Hepatocyte (in vitro differentiated cells): Measurements from ENCODE around the gene OGG1.

Source experiments
- CTCF ChIP-seq: fragments of 200-600 bp; sonication (generic); IDR thresholded peaks from 2 replicates; pipeline ENCODE4 v1.5.1; 2016; ENCODE audit warnings: antibody characterized with exemption, mild to moderate bottlenecking; ENCODE audit not compliant: poor library complexity
- EZH2 ChIP-seq: fragments of 200-600 bp; sonication (generic); IDR thresholded peaks from 2 replicates; pipeline ENCODE4 v1.6.1; 2016; ENCODE audit warnings: antibody characterized with exemption, mild to moderate bottlenecking, borderline replicate concordance

DNA sequence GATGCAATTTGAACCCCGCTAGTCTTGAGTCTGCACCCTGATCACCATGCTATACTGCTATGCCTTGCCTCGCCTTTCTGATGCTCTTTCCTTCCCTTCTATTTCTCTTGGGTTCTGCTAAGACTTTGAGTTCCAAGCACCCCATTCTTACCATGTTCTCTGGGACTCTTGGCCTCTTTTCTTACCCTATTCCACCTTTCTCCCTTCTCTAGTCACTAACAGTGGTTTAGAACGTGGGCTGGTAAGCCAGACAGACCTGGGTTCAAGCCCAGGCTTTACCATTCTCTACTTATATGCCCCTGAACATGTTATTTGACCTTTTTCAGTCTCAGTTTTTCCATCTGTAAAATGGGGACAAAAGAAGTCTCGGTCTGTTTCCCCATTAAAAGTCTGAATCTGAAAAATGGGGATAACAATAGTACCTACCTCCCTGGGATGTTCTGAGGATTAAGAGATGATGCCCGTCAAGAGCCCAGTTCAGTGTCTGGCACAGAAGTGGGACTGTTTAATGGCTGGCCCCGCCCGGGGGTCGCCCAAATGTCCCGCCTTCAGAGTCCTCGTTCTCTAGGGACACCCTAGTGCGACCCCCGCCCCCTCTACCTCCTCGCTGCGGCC lies 42.1 kb downstream of the OGG1 start:
- TF ChIP-seq CTCF (no peak), EZH2 (no peak)
